Measurements from ENCODE around the gene CEP41.

Gene CEP41

DNA sequence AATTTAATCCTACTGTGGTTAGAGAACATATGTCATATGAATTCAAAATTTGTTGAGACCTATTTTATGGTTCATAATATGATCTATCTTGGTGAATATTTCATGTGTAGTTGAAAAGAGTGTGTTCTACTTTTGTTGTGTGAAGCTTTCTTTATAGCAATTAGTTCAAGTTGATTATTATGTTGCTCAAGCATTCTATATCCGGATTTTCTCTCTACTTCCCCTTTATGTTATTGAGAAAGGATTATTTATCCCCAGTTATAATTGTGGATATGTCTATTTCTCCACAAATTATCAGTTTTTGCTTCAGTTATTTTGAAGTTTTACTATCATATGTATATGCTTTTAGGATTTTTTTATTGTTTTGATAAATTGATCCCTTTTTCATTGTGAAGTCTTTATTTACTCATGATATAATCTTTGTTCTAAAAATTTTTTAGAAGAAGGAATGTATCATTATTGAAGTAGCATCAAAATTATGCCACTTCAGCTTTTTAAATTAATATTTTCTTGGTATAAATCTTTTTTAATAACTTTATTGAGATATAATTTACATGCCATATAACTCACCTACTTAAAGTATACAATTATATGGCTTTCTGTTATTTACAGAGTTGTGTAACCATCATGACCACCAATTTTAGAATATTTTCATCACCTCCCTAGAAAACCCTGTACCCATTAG lies 39.0 kb upstream of the CEP41 start:
- Histone ChIP-seq H3K27ac (ENCODE audit: low read depth, low read length) (no peak overlapping the region), H3K9ac (ENCODE audit: low read length) (no peak overlapping the region)

GRCh38 chr7:130478991-130479390 lies 38.2 kb upstream of the CEP41 start:
- Histone ChIP-seq H3K4me1 (ENCODE audit: insufficient read depth, low read length) (peaks cover 9% of the 10 kb centered on the region), H3K9ac (ENCODE audit: low read length) (no peak overlapping the region), H3K36me3 (ENCODE audit: insufficient read depth, low read length) (no peaks in the 10 kb centered on the region), H3K4me3 (ENCODE audit: low read depth in 1 of 2, low read length in 2 of 2) (no peak overlapping the region), H3K27ac (ENCODE audit: low read depth, low read length) (no peak overlapping the region), H3K9me3 (ENCODE audit: low read length) (no peaks in the 10 kb centered on the region), H3K27me3 (ENCODE audit: control insufficient read depth in 1 of 2, insufficient read depth in 2 of 2, low read length in 2 of 2) (no peaks in the 10 kb centered on the region)

More for the DNA sequence above, 39.0 kb upstream of the CEP41 start:
- Histone ChIP-seq H3K4me3 (ENCODE audit: low read depth in 1 of 2, low read length in 2 of 2) (no peak overlapping the region), H3K4me1 (ENCODE audit: insufficient read depth, low read length) (peaks cover 9% of the 10 kb centered on the region), H3K36me3 (ENCODE audit: insufficient read depth, low read length) (no peaks in the 10 kb centered on the region), H3K9me3 (ENCODE audit: low read length) (no peaks in the 10 kb centered on the region), H3K27me3 (ENCODE audit: control insufficient read depth in 1 of 2, insufficient read depth in 2 of 2, low read length in 2 of 2) (no peaks in the 10 kb centered on the region)

DNA sequence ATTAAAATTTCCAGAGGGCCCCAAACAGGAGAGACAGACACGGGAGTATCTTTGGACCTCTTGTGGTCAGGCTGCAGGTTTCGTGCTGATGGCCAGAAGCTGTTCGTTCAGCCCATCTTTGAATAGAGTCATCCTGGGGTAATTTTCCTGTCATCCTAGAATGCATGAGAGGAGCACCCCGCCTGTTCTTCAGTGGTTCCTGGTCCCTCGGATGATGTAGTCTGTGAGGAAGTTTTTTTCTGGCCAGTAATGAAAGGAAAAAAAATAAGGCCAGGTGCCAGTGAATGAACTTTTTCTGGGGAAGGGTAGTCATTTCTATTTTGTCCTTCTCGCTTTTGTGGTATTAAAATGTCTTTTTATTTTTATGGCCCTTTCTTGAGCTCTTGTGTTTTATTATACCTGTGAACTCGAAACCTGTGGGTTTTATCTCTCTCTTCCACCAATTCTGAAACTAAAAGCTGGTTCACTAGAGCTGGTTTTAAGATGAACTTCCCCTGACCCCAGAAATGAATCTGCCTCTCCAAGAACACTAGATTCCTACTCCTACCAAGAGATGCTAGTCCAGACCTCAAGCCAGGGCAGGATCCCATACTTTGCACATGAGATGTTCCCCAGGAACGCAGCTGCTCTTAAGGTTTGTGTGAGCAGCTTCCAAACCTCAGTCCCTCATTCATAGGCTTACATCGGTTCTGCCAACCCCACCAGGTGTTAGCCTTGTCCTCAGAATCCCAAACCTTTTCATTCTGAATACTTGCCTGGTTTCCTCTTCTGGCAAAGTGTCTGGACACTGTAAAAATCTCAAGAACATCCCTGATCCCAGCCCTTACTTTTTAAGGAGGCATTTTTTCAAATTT lies 35.7 kb upstream of the CEP41 start:
- no peaks in the 10 kb centered on the region for H3K36me3 ChIP-seq (ENCODE audit: insufficient read depth, low read length)
- H3K9ac ChIP-seq (ENCODE audit: low read length), result no peak overlapping the region
- H3K4me1 ChIP-seq (ENCODE audit: insufficient read depth, low read length), result peaks cover under 1% of the 10 kb centered on the region
- no peak overlapping the region for H3K27ac ChIP-seq (ENCODE audit: low read depth, low read length)
- H3K4me3 ChIP-seq (ENCODE audit: low read depth in 1 of 2, low read length in 2 of 2), result no peak overlapping the region
- H3K9me3 ChIP-seq (ENCODE audit: low read length), result no peaks in the 10 kb centered on the region
- H3K27me3 ChIP-seq (ENCODE audit: control insufficient read depth in 1 of 2, insufficient read depth in 2 of 2, low read length in 2 of 2), result no peaks in the 10 kb centered on the region

- H3K27me3 ChIP-seq (ENCODE audit: control insufficient read depth in 1 of 2, insufficient read depth in 2 of 2, low read length in 2 of 2), result no peaks in the 10 kb centered on the region
- no peaks in the 10 kb centered on the region for H3K36me3 ChIP-seq (ENCODE audit: insufficient read depth, low read length)
- no peaks in the 10 kb centered on the region for H3K4me1 ChIP-seq (ENCODE audit: insufficient read depth, low read length)
- H3K4me3 ChIP-seq (ENCODE audit: low read depth in 1 of 2, low read length in 2 of 2), result no peak overlapping the region
- no peak overlapping the region for H3K9ac ChIP-seq (ENCODE audit: low read length)
- H3K9me3 ChIP-seq (ENCODE audit: low read length), result no peaks in the 10 kb centered on the region
- no peak overlapping the region for H3K27ac ChIP-seq (ENCODE audit: low read depth, low read length)
Observed at GRCh38 chr7:130475776-130476175, 35.0 kb upstream of the CEP41 start.

- Histone ChIP-seq H3K4me1 (ENCODE audit: insufficient read depth, low read length) (no peaks in the 10 kb centered on the region), H3K27me3 (ENCODE audit: control insufficient read depth in 1 of 2, insufficient read depth in 2 of 2, low read length in 2 of 2) (no peaks in the 10 kb centered on the region), H3K36me3 (ENCODE audit: insufficient read depth, low read length) (no peaks in the 10 kb centered on the region), H3K4me3 (ENCODE audit: low read depth in 1 of 2, low read length in 2 of 2) (no peak overlapping the region), H3K9me3 (ENCODE audit: low read length) (no peaks in the 10 kb centered on the region), H3K27ac (ENCODE audit: low read depth, low read length) (no peak overlapping the region), H3K9ac (ENCODE audit: low read length) (no peak overlapping the region)
Observed at GRCh38 chr7:130473876-130474275, 33.1 kb upstream of the CEP41 start.

- no peaks in the 10 kb centered on the region for H3K36me3 ChIP-seq (ENCODE audit: insufficient read depth, low read length)
- H3K9ac ChIP-seq (ENCODE audit: low read length), result no peak overlapping the region
- no peaks in the 10 kb centered on the region for H3K4me1 ChIP-seq (ENCODE audit: insufficient read depth, low read length)
- no peaks in the 10 kb centered on the region for H3K9me3 ChIP-seq (ENCODE audit: low read length)
- H3K4me3 ChIP-seq (ENCODE audit: low read depth in 1 of 2, low read length in 2 of 2), result no peak overlapping the region
- H3K27me3 ChIP-seq (ENCODE audit: control insufficient read depth in 1 of 2, insufficient read depth in 2 of 2, low read length in 2 of 2), result no peaks in the 10 kb centered on the region
- H3K27ac ChIP-seq (ENCODE audit: low read depth, low read length), result no peak overlapping the region
Observed at GRCh38 chr7:130473289-130473688, 32.5 kb upstream of the CEP41 start.

DNA sequence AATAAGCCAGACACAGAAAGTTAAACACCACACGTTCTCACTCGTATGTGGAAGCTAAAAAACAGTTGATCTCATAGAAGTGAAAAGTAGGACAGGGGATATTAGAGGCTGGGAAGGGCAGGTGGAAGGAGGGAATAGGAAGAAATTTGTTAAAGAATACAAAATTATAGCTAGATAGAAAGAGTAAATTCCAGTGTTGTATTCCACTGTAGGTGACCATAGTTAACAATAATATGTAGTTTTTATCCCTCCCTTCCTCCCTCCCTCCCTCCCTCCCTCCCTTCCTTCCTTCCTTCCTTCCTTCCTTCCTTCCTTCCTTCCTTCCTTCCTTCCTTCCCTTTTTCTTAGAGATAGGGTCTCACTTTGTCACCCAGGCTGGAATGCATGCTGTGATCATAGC lies 31.2 kb upstream of the CEP41 start:
- Histone ChIP-seq H3K36me3 (ENCODE audit: insufficient read depth, low read length) (no peaks in the 10 kb centered on the region), H3K4me3 (ENCODE audit: low read depth in 1 of 2, low read length in 2 of 2) (no peak overlapping the region), H3K27me3 (ENCODE audit: control insufficient read depth in 1 of 2, insufficient read depth in 2 of 2, low read length in 2 of 2) (no peaks in the 10 kb centered on the region), H3K9ac (ENCODE audit: low read length) (no peak overlapping the region), H3K9me3 (ENCODE audit: low read length) (no peaks in the 10 kb centered on the region), H3K4me1 (ENCODE audit: insufficient read depth, low read length) (no peaks in the 10 kb centered on the region), H3K27ac (ENCODE audit: low read depth, low read length) (no peak overlapping the region)

GRCh38 chr7:130468612-130469011 lies 27.8 kb upstream of the CEP41 start:
- Histone ChIP-seq H3K9me3 (ENCODE audit: low read length) (no peaks in the 10 kb centered on the region), H3K36me3 (ENCODE audit: insufficient read depth, low read length) (no peaks in the 10 kb centered on the region), H3K27ac (ENCODE audit: low read depth, low read length) (no peak overlapping the region), H3K4me3 (ENCODE audit: low read depth in 1 of 2, low read length in 2 of 2) (no peak overlapping the region), H3K27me3 (ENCODE audit: control insufficient read depth in 1 of 2, insufficient read depth in 2 of 2, low read length in 2 of 2) (no peaks in the 10 kb centered on the region), H3K9ac (ENCODE audit: low read length) (no peak overlapping the region), H3K4me1 (ENCODE audit: insufficient read depth, low read length) (no peaks in the 10 kb centered on the region)

DNA sequence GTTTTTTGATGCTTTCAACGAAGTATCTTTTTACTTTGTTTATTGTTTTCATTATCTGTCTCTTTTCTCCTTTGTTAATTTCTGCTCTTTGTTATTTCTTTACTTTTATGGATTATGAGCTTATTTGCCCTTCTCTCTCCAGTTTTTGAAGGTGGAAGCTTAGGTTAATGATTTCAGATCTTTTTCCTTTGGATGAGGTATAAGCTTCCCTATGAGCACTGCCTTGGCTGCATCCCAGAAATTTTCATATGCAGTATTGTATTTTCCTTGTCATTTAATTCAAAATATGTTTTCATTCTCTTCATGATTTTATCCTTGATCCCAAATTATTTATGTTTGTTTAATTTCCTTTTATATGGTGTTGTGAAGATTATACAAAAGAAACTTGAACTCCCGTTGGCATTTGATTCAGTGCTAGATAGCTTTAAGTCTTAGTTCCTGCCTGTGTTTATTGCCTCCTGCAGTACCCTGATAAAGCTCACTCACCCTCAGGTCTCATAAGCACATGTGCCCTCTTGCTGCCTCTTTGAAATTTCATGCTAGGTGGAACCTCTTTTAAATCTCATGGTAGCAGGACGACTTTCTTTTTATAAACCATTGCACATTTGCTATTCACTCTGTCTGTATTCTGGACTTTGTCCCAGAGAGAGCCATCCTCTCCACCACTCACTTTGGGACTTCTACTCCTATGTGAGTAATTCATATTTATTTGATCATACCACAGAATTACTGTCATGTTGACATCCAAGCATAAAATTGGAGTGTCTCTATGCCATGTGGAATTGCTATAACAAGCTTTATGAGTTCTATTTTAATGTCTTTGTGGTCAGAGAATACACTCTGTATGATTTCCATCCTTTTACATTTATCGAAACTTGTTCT lies 23.0 kb upstream of the CEP41 start:
- H3K9me3 ChIP-seq (ENCODE audit: low read length), result no peaks in the 10 kb centered on the region
- H3K27me3 ChIP-seq (ENCODE audit: control insufficient read depth in 1 of 2, insufficient read depth in 2 of 2, low read length in 2 of 2), result no peaks in the 10 kb centered on the region
- no peak overlapping the region for H3K9ac ChIP-seq (ENCODE audit: low read length)
- H3K27ac ChIP-seq (ENCODE audit: low read depth, low read length), result no peak overlapping the region
- no peaks in the 10 kb centered on the region for H3K36me3 ChIP-seq (ENCODE audit: insufficient read depth, low read length)
- H3K4me1 ChIP-seq (ENCODE audit: insufficient read depth, low read length), result no peaks in the 10 kb centered on the region
- no peak overlapping the region for H3K4me3 ChIP-seq (ENCODE audit: low read depth in 1 of 2, low read length in 2 of 2)

DNA sequence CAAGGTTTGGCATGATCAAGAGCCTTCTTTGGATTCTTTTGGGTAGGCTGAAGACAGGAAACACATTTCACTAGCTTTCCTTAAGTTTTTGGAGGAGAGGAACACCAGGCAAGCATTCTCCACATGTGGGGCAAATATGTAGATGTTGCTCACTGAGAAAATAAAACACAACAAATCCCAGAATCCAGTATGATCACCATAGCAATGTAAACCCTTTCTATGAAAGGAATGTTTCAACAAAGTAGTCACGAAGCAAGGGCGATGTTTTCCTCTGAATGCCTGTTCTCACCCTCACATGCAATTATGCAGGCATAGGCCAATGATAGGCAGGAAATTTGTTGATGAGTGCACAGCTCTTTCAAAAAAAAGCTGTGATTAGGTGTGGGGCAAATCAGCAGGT lies 20.5 kb upstream of the CEP41 start:
- Histone ChIP-seq H3K36me3 (ENCODE audit: insufficient read depth, low read length) (no peaks in the 10 kb centered on the region), H3K4me1 (ENCODE audit: insufficient read depth, low read length) (no peaks in the 10 kb centered on the region), H3K27me3 (ENCODE audit: control insufficient read depth in 1 of 2, insufficient read depth in 2 of 2, low read length in 2 of 2) (no peaks in the 10 kb centered on the region), H3K4me3 (ENCODE audit: low read depth in 1 of 2, low read length in 2 of 2) (no peak overlapping the region), H3K9ac (ENCODE audit: low read length) (no peak overlapping the region), H3K9me3 (ENCODE audit: low read length) (no peaks in the 10 kb centered on the region), H3K27ac (ENCODE audit: low read depth, low read length) (no peak overlapping the region)

GRCh38 chr7:130458257-130458656 lies 17.4 kb upstream of the CEP41 start:
- H3K9me3 ChIP-seq (ENCODE audit: low read length), result no peaks in the 10 kb centered on the region
- no peak overlapping the region for H3K9ac ChIP-seq (ENCODE audit: low read length)
- H3K4me1 ChIP-seq (ENCODE audit: insufficient read depth, low read length), result peaks cover under 1% of the 10 kb centered on the region
- no peak overlapping the region for H3K27ac ChIP-seq (ENCODE audit: low read depth, low read length)
- no peaks in the 10 kb centered on the region for H3K36me3 ChIP-seq (ENCODE audit: insufficient read depth, low read length)
- no peaks in the 10 kb centered on the region for H3K27me3 ChIP-seq (ENCODE audit: control insufficient read depth in 1 of 2, insufficient read depth in 2 of 2, low read length in 2 of 2)
- H3K4me3 ChIP-seq (ENCODE audit: low read depth in 1 of 2, low read length in 2 of 2), result no peak overlapping the region

Measured in muscle layer of colon (tissue), 2 donors.